HEK293 (cell line): ENCODE results near the gene MECR.

Source experiments
- BCL11B ChIP-seq: fragments of 450-650 bp; formaldehyde crosslinking; IDR thresholded peaks from 2 replicates; pipeline ENCODE4 v1.5.1; 2016; ENCODE audit warnings: low read depth, missing biosample characterization, missing genetic modification characterization
- GLI4 ChIP-seq: fragments of 450-650 bp; formaldehyde crosslinking; IDR thresholded peaks from 2 replicates; pipeline ENCODE4 v1.5.1; 2016; ENCODE audit warnings: missing biosample characterization, missing genetic modification characterization
- IKZF3 ChIP-seq: fragments of 450-650 bp; IDR thresholded peaks from 2 replicates; pipeline ENCODE4 v1.5.0; 2018; ENCODE audit warnings: missing biosample characterization, mild to moderate bottlenecking, missing genetic modification characterization, moderate library complexity
- KLF16 ChIP-seq: fragments of 450-650 bp; formaldehyde crosslinking; IDR thresholded peaks from 2 replicates; pipeline ENCODE4 v1.5.1; 2017; ENCODE audit warnings: missing biosample characterization, missing genetic modification characterization
- MYNN ChIP-seq: fragments of 450-650 bp; formaldehyde crosslinking; IDR thresholded peaks from 2 replicates; pipeline ENCODE4 v1.5.1; 2016; ENCODE audit warnings: missing biosample characterization, missing genetic modification characterization, borderline replicate concordance
- YY1 ChIP-seq: fragments of 450-650 bp; formaldehyde crosslinking; IDR thresholded peaks from 2 replicates; pipeline ENCODE4 v1.5.1; 2018; ENCODE audit warnings: missing biosample characterization, missing genetic modification characterization
- ZBTB21 ChIP-seq: fragments of 450-650 bp; formaldehyde crosslinking; IDR thresholded peaks from 2 replicates; pipeline ENCODE4 v1.5.1; 2017; ENCODE audit warnings: missing biosample characterization, missing genetic modification characterization
- ZBTB48 ChIP-seq: fragments of 450-650 bp; formaldehyde crosslinking; IDR thresholded peaks from 2 replicates; pipeline ENCODE4 v1.5.1; 2016; ENCODE audit warnings: missing biosample characterization, missing genetic modification characterization
- ZEB2 ChIP-seq: fragments of 450-650 bp; formaldehyde crosslinking; IDR thresholded peaks from 2 replicates; pipeline ENCODE4 v1.5.1; 2016; ENCODE audit warnings: missing biosample characterization, missing genetic modification characterization
- ZIC2 ChIP-seq: fragments of 450-650 bp; formaldehyde crosslinking; IDR thresholded peaks from 2 replicates; pipeline ENCODE4 v1.5.1; 2016; ENCODE audit warnings: missing biosample characterization, missing genetic modification characterization
- ZNF10 ChIP-seq: fragments of 450-650 bp; formaldehyde crosslinking; IDR thresholded peaks from 2 replicates; pipeline ENCODE4 v1.5.1; 2017; ENCODE audit warnings: missing biosample characterization, missing genetic modification characterization
- ZNF138 ChIP-seq: fragments of 450-650 bp; formaldehyde crosslinking; IDR thresholded peaks from 2 replicates; pipeline ENCODE4 v1.5.1; 2016; ENCODE audit warnings: missing biosample characterization, missing genetic modification characterization, borderline replicate concordance
- ZNF16 ChIP-seq: fragments of 450-650 bp; formaldehyde crosslinking; IDR thresholded peaks from 2 replicates; pipeline ENCODE4 v1.5.1; 2016; ENCODE audit warnings: low read depth, missing biosample characterization, missing genetic modification characterization
- ZNF211 ChIP-seq: fragments of 450-650 bp; formaldehyde crosslinking; IDR thresholded peaks from 2 replicates; pipeline ENCODE4 v1.5.1; 2016; ENCODE audit warnings: low read depth, missing biosample characterization, missing genetic modification characterization
- ZNF214 ChIP-seq: fragments of 450-650 bp; formaldehyde crosslinking; IDR thresholded peaks from 2 replicates; pipeline ENCODE4 v1.5.1; 2017; ENCODE audit warnings: missing biosample characterization, mild to moderate bottlenecking, missing genetic modification characterization, borderline replicate concordance
- ZNF324 ChIP-seq: fragments of 450-650 bp; formaldehyde crosslinking; IDR thresholded peaks from 2 replicates; pipeline ENCODE4 v1.5.1; 2016; ENCODE audit warnings: missing biosample characterization, missing genetic modification characterization
- ZNF501 ChIP-seq: fragments of 450-650 bp; formaldehyde crosslinking; IDR thresholded peaks from 2 replicates; pipeline ENCODE4 v1.5.1; 2016; ENCODE audit warnings: missing biosample characterization, missing genetic modification characterization
- ZNF600 ChIP-seq: fragments of 450-650 bp; formaldehyde crosslinking; IDR thresholded peaks from 2 replicates; pipeline ENCODE4 v1.5.1; 2016; ENCODE audit warnings: missing biosample characterization, missing genetic modification characterization
- ZNF626 ChIP-seq: fragments of 450-650 bp; sonication (Bioruptor Pico); formaldehyde crosslinking; IDR thresholded peaks from 2 replicates; pipeline ENCODE4 v1.5.1; 2018; ENCODE audit warnings: missing biosample characterization, missing genetic modification characterization, inconsistent platforms
- ZNF670 ChIP-seq: fragments of 450-650 bp; formaldehyde crosslinking; IDR thresholded peaks from 2 replicates; pipeline ENCODE4 v1.5.1; 2016; ENCODE audit warnings: missing biosample characterization, missing genetic modification characterization, low read depth
- ZNF747 ChIP-seq: fragments of 450-650 bp; formaldehyde crosslinking; IDR thresholded peaks from 2 replicates; pipeline ENCODE4 v1.5.1; 2016; ENCODE audit warnings: missing biosample characterization, missing genetic modification characterization
- TF ChIP-seq, protein P1 (sequence below): fragments of 450-650 bp; formaldehyde crosslinking; IDR thresholded peaks from 2 replicates; pipeline ENCODE4 v1.5.1; 2016; ENCODE audit warnings: missing biosample characterization, missing genetic modification characterization
- TF ChIP-seq, protein P2 (sequence below): fragments of 450-650 bp; formaldehyde crosslinking; IDR thresholded peaks from 2 replicates; pipeline ENCODE4 v1.5.0; 2017; ENCODE audit warnings: missing biosample characterization, missing genetic modification characterization, borderline replicate concordance
- TF ChIP-seq, protein P3 (sequence below): fragments of 450-650 bp; formaldehyde crosslinking; IDR thresholded peaks from 2 replicates; pipeline ENCODE4 v1.5.1; 2016; ENCODE audit warnings: missing biosample characterization, missing genetic modification characterization
- TF ChIP-seq, protein P4 (sequence below): fragments of 450-650 bp; formaldehyde crosslinking; optimal IDR thresholded peaks from 2 replicates; pipeline ENCODE3; 2016; ENCODE audit warnings: missing biosample characterization, mild to moderate bottlenecking, missing genetic modification characterization
- TF ChIP-seq, protein P5 (sequence below): fragments of 450-650 bp; formaldehyde crosslinking; IDR thresholded peaks from 2 replicates; pipeline ENCODE4 v1.5.1; 2016; ENCODE audit warnings: missing biosample characterization, missing genetic modification characterization, borderline replicate concordance

MECR gene

DNA sequence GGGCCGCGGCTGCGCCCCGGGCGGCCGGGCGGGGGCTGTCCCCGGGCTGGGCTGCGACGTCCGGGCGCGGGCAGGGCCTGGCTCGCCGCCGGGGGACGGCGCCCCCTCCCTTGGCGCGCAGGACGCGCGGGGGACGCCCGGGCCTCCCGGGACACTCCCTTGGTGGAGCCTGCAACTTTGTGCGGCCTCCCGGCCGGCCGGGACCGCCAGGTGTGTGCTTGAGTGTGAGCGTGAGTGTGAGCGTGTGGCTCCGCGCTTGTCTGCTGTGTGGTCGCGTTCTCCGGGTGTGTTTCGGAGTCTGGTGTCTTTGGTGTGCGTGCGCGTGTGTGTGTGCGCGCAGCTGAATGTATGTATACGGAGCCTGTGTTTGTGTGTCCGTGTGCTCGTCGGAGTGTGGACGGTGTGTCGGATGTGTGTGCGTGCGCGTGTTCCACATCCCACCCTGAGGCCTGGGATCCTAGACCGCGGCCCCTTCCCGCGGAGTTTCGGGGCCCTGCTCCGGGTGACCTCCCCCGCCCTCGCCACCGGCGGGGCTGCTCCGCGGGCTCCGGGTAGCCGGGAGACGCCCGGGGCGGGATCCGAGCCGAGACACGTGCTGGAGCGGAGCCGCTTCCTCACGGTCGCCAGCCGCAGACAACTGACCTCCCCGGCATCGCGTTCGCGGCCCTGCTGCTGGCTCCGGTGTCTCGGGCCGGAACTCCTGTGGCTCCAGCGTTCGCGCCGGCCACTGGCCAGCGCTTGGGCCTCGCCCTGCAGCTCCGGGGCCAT, 7.3 kb upstream of the MECR start (continued):
- TF ChIP-seq KLF16 (tag by site-specific recombination) (no peak), BCL11B (tag by site-specific recombination) (no peak), ZNF214 (no peak), ZNF670 (tag by site-specific recombination) (no peak), ZNF600 (tag by site-specific recombination) (peak; percentile 79), ZNF324 (tag by site-specific recombination) (no peak), ZNF10 (tag by site-specific recombination) (no peak), IKZF3 (peak; percentile 27; the same call in 1 of the 2 replicates), GLI4 (tag by site-specific recombination) (no peak), ZBTB48 (tag by site-specific recombination) (0 out of 2 replicates have a peak, but pooled peaks have one; percentile 17), ZNF211 (tag by site-specific recombination) (no peak), ZEB2 (tag by site-specific recombination) (no peak), ZNF747 (tag by site-specific recombination) (no peak), ZIC2 (tag by site-specific recombination) (no peak), ZBTB21 (tag by site-specific recombination) (no peak), ZNF16 (tag by site-specific recombination) (no peak), MYNN (tag by site-specific recombination) (no peak), ZNF501 (tag by site-specific recombination) (no peak), ZNF138 (tag by site-specific recombination) (no peak), ZNF626 (tag by site-specific recombination) (no peak), YY1 (tag by site-specific recombination) (no peak)
- TF ChIP-seq, protein P1, sequence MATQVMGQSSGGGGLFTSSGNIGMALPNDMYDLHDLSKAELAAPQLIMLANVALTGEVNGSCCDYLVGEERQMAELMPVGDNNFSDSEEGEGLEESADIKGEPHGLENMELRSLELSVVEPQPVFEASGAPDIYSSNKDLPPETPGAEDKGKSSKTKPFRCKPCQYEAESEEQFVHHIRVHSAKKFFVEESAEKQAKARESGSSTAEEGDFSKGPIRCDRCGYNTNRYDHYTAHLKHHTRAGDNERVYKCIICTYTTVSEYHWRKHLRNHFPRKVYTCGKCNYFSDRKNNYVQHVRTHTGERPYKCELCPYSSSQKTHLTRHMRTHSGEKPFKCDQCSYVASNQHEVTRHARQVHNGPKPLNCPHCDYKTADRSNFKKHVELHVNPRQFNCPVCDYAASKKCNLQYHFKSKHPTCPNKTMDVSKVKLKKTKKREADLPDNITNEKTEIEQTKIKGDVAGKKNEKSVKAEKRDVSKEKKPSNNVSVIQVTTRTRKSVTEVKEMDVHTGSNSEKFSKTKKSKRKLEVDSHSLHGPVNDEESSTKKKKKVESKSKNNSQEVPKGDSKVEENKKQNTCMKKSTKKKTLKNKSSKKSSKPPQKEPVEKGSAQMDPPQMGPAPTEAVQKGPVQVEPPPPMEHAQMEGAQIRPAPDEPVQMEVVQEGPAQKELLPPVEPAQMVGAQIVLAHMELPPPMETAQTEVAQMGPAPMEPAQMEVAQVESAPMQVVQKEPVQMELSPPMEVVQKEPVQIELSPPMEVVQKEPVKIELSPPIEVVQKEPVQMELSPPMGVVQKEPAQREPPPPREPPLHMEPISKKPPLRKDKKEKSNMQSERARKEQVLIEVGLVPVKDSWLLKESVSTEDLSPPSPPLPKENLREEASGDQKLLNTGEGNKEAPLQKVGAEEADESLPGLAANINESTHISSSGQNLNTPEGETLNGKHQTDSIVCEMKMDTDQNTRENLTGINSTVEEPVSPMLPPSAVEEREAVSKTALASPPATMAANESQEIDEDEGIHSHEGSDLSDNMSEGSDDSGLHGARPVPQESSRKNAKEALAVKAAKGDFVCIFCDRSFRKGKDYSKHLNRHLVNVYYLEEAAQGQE (tag by site-specific recombination), result no peak
- TF ChIP-seq, protein P2, sequence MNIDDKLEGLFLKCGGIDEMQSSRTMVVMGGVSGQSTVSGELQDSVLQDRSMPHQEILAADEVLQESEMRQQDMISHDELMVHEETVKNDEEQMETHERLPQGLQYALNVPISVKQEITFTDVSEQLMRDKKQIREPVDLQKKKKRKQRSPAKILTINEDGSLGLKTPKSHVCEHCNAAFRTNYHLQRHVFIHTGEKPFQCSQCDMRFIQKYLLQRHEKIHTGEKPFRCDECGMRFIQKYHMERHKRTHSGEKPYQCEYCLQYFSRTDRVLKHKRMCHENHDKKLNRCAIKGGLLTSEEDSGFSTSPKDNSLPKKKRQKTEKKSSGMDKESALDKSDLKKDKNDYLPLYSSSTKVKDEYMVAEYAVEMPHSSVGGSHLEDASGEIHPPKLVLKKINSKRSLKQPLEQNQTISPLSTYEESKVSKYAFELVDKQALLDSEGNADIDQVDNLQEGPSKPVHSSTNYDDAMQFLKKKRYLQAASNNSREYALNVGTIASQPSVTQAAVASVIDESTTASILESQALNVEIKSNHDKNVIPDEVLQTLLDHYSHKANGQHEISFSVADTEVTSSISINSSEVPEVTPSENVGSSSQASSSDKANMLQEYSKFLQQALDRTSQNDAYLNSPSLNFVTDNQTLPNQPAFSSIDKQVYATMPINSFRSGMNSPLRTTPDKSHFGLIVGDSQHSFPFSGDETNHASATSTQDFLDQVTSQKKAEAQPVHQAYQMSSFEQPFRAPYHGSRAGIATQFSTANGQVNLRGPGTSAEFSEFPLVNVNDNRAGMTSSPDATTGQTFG, result no peak
- TF ChIP-seq, protein P3, sequence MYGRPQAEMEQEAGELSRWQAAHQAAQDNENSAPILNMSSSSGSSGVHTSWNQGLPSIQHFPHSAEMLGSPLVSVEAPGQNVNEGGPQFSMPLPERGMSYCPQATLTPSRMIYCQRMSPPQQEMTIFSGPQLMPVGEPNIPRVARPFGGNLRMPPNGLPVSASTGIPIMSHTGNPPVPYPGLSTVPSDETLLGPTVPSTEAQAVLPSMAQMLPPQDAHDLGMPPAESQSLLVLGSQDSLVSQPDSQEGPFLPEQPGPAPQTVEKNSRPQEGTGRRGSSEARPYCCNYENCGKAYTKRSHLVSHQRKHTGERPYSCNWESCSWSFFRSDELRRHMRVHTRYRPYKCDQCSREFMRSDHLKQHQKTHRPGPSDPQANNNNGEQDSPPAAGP (tag by site-specific recombination), result peak; percentile 34; the same call in 1 of the 2 replicates
- TF ChIP-seq, protein P4, sequence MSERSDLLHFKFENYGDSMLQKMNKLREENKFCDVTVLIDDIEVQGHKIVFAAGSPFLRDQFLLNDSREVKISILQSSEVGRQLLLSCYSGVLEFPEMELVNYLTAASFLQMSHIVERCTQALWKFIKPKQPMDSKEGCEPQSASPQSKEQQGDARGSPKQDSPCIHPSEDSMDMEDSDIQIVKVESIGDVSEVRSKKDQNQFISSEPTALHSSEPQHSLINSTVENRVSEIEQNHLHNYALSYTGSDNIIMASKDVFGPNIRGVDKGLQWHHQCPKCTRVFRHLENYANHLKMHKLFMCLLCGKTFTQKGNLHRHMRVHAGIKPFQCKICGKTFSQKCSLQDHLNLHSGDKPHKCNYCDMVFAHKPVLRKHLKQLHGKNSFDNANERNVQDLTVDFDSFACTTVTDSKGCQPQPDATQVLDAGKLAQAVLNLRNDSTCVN (tag by site-specific recombination), result no peak
- TF ChIP-seq, protein P5, sequence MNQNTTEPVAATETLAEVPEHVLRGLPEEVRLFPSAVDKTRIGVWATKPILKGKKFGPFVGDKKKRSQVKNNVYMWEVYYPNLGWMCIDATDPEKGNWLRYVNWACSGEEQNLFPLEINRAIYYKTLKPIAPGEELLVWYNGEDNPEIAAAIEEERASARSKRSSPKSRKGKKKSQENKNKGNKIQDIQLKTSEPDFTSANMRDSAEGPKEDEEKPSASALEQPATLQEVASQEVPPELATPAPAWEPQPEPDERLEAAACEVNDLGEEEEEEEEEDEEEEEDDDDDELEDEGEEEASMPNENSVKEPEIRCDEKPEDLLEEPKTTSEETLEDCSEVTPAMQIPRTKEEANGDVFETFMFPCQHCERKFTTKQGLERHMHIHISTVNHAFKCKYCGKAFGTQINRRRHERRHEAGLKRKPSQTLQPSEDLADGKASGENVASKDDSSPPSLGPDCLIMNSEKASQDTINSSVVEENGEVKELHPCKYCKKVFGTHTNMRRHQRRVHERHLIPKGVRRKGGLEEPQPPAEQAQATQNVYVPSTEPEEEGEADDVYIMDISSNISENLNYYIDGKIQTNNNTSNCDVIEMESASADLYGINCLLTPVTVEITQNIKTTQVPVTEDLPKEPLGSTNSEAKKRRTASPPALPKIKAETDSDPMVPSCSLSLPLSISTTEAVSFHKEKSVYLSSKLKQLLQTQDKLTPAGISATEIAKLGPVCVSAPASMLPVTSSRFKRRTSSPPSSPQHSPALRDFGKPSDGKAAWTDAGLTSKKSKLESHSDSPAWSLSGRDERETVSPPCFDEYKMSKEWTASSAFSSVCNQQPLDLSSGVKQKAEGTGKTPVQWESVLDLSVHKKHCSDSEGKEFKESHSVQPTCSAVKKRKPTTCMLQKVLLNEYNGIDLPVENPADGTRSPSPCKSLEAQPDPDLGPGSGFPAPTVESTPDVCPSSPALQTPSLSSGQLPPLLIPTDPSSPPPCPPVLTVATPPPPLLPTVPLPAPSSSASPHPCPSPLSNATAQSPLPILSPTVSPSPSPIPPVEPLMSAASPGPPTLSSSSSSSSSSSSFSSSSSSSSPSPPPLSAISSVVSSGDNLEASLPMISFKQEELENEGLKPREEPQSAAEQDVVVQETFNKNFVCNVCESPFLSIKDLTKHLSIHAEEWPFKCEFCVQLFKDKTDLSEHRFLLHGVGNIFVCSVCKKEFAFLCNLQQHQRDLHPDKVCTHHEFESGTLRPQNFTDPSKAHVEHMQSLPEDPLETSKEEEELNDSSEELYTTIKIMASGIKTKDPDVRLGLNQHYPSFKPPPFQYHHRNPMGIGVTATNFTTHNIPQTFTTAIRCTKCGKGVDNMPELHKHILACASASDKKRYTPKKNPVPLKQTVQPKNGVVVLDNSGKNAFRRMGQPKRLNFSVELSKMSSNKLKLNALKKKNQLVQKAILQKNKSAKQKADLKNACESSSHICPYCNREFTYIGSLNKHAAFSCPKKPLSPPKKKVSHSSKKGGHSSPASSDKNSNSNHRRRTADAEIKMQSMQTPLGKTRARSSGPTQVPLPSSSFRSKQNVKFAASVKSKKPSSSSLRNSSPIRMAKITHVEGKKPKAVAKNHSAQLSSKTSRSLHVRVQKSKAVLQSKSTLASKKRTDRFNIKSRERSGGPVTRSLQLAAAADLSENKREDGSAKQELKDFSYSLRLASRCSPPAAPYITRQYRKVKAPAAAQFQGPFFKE (tag by site-specific recombination), result no peak
